ENCODE results near the gene UPP2.

UPP2 gene

DNA sequence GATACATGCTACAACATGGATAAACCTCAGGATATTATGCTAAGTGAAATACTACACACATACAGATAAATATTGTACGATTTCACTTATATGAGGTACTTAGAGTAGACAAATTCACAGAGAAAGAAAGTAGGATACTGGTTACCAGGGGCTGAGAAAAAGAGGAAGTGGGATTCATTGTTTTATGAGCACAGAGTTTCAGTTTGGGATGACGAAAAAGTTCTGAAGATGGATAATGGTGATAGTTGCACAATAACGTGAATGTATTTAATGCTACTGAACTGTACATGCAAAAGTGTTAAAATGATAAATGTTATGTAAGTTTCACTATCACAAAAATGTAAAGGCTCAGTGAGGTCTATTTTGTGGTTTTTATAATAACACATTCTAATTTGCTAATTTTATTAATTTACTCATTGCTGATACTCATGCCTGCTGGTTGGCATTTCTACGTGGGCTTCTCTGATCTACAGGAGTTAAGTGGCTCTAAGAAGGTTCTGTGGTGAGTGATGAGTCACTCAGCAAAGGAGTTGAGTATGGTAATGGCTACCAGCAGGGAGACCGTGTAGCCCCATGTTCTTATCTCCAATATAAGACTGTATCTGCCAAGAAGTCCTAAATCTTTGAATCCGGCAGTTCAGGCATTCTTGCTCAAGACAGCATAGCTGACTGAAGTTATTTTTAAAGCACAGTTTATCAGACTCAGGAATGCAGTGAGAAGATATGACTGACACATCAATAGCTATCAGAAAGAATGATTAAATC, 41.1 kb downstream of the UPP2 start:
- no peak for DNase-seq

DNA sequence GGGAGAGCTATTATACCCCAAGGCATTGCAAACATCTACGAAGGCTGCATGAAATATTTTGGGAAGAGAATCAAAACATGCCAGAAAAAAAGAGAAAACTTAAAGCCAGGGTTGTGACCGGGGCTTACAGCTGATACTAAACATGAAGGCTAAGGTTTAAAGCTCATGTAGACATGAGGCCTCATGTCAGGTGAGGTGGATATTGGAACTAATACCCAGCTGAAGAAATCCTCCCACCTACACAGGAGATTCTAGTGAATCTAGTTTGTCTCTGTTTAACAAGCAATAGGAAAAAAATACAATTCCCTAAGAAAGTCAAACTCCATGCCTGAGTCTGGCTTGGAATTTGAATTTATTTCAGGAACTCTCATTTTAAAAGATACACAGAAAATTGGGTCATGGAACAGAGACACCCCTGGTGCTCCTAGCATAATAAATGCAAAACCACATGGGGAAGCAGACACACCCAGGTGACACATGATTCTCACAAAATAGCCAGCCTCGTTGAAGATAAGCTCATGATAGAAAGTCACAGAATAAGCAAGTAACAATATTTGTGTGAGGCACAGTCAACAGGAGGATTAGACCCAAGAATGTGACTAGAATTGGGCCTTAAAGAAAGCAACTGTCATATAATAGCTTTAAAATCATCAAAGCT, 42.2 kb downstream of the UPP2 start:
- DNase-seq, result no peak

DNA sequence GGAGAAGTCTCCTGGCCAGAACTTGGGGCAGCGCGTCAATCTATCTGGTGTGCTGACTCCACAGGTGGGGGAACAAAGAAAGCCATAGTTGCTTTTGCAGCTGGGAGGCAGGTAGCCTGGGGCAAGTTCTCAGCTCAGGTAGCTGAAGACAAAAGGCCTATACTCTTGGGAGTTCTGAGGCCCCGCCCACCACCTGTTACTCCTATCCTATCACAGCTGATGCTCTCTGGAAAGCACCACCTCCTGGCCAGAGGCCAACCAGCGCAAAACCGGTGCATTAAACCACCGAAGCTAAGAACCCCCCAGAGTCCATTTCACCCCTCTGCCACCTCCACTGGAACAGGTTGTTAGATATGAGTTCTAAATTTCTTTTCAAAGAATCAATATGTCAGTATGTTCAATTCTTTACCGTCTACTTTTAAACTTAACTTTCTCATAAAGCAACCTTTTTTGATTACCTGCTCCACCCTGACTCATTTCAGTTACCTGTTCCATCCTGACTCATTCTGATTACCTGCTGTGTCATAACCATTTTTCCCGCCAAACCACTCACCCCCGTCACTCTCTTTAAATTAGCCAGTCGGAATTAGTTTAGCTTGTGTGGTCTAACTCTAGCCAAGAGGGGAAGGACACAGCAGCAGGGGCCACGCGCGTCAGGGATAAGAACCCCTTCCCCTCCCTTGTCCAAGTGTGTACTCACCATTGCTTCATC, 43.4 kb downstream of the UPP2 start:
- no peak for DNase-seq

DNA sequence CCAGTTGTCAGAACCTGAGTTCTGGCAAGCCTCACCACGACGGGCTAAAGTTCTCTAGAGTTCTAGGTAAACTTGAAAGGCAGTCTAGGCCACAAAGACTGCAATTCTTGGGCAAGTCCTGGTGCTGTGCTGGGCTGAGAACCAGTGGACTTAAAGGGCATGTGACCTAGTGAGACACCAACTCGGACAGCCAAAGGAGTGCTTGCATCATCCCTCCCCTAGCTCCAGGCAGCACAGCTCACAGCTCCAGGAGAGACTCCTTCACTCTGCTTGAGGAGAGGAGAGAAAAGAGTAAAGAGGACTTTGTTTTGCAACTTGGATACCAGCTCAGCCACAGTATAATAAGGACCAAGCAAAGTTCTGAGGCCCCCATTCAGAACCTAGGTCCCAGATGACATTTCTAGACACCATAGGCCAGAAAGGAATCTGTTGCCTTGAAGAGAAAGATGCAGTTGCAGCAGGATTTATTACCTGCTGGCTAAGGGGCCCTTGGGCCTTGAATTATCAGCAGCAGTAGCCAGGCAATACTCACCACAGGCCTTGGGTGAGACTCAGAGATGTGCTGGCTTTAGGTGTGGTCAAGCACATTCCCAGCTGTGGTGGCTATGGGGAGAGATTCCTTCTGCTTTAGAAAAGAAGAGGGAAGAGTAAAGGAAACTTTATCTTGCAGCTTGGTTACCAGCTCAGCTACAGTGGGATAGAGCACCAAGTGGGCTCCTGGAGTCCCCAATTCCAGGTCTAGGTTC, 51.8 kb downstream of the UPP2 start:
- no peak for DNase-seq

DNA sequence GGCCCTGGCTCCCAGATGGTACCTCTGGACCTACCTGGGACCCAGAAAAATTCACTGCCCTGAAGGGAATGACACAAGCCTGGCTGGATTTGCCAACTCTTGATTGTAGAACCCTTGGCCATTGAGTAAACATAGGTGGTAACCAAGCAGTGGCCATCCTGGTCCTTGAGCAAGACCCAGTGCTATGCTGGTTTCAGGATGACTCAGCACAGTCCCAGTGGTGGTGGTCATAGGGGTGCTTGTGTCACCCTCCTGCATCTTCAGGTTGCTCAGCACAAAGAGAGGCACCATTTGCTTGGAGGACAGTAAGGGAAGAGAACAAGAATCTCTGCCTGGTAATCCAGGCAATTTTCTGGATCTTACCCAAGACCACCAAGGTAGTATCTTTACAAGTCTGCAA, 52.9 kb downstream of the UPP2 start:
- DNase-seq, result no peak

DNA sequence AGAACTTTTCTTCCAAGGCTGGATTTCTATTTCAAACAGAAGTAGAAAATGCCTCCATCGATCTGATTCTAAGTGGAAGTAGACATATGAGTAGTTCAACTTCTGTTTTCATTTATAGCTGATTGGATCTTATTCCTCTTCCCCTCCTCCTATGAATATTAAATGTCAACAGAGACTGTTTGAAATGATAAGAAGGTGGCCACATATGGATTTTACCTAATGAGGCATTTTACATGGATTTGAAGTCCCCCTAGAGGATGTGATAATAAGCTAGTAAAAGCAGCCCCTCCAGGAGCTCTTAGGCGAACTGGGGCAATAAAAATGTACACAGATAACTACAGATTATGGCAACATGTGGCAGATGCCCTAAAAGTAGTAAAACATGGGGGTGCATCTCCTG, 71.0 kb downstream of the UPP2 start:
- DNase-seq, result no peak

DNA sequence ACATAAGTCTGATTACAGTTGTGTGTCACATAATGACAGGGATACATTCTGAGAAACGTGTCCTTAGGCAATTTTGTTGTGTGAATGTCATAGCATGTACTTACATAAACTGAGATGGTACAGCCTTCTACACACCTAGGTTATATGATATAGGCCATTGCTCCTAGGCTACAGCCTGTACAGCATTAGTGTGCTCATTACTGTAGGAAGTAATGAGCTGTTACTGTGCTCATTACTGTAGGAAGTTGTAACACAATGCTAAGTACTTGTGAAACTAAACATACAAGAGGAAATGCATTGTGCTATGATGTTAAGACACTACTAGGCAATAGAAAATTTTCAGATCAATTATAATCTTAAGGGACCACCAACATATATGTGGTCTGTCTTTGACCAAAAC, 72.8 kb downstream of the UPP2 start:
- no peak for DNase-seq

DNA sequence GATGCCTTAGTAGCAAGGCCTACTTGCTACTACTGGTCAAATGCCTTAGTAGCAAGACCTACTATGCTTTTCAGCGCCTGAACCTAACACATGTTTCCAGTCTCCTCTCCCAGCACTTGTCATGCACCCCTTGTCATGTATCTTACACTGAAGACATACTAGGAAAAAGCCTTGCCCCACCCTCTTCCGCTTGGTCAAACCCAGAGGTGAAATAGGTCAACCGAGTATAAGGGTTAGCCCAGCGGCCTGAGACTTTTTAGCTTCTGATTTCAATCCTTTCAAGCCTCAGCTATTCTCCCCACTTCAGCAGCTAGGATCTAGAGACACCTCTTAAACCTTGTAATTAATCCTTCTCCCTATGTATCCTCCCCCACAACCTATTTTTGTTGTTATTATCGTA, 73.3 kb downstream of the UPP2 start:
- no peak for DNase-seq

DNA sequence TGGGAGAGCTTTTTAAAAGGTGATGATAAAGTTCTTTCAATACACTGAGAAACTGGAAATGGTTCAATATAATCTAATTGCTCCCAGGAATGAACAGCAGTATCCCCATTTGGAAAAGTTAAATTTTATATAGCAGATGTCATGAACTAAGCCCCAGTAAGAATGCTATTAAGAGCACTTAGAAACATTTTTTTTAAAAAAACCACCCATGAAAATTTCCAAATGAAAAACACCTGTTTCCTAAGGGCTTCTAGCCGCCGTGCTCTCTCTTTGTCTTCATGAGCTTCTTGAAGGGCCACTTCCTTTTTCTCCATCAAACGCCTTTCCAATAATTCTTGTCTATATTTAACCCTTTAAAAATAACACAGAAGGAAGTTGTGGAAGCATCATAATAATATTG, 77.0 kb downstream of the UPP2 start:
- no peak for DNase-seq

DNA sequence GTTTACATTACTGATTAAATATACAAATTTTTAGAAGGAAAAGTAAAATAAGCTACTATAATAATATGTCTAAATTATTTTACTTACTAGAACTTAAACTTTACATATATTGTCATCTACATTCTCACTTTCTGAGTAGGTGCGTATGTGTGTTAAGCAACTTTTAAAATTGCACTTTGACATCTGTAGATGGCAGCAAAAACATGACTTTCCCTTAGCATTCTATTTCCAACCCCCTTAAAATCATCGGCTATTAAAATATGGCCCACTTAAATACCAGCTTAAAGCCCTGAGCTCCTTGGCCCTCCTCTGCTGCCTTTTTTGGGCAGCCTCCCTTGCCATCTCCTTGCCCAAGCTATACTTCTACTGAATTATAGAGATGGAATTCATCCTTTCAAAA, 78.0 kb downstream of the UPP2 start:
- no peak for DNase-seq

DNA sequence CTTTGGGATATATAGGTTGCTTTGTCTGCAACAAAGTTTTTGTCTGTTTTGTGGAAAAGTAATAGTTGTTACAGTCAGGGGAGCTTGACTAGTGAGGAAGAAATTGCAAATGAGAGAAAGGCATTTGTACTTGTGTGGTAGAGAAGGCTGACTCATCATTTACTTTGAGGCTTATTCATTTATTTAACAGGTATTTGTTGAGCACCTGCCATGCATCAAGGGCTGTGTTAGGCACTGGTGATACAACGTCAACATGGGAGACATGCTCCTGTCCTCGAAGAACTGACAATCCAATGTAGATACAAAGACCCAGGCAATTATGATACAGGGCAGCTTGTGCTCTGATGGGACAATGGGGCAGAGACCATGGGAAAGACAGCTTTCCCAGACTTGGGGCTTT, 79.5 kb downstream of the UPP2 start:
- DNase-seq, result no peak

DNA sequence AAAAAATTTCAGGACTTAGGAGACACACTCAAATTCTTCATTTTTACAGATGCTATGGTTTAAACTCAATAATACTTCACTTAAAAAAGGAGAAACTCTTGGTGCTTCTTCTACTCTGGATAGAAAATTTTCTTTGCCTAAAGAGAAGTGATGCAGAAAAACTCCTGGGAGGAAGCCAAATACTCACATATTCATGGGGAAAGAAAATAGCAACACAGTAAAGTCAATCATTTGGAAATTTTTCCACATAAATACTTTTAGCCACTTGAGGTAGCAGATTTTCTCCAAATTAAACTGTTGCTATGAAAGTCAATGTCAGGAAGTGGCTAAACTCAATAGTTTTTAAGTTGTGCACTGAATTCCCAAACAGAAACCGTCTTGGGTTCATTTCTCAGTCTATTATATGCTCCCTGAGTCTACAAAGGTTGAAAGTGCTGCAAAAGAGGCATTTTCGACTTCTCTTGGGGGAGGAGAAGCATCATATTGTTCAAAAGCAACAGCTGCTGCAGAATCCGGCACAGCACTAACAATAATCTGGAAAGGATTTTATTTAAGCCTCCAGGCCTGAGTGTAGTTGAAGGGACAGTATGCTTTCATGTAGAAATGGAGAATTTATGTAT, 81.1 kb downstream of the UPP2 start:
- no peak for DNase-seq

DNA sequence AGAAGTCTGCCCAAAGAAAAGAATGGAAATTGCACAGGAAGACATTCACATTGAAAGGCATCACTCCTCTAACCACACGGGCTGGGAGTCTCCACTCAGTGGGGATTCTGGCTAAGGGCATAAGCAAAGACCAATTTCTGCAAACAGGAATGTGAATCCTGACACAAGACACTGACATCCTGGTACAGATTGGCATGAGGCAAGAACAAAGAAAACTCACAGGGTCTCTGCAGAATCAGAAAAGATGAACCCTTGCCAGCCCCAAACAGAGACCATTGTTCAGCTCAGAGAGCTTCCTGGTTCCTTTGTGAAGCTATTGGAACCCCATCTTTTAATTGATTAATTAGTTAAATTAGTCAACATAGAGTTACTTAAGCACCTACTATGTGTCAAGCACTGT, 82.3 kb downstream of the UPP2 start:
- DNase-seq, result no peak

DNA sequence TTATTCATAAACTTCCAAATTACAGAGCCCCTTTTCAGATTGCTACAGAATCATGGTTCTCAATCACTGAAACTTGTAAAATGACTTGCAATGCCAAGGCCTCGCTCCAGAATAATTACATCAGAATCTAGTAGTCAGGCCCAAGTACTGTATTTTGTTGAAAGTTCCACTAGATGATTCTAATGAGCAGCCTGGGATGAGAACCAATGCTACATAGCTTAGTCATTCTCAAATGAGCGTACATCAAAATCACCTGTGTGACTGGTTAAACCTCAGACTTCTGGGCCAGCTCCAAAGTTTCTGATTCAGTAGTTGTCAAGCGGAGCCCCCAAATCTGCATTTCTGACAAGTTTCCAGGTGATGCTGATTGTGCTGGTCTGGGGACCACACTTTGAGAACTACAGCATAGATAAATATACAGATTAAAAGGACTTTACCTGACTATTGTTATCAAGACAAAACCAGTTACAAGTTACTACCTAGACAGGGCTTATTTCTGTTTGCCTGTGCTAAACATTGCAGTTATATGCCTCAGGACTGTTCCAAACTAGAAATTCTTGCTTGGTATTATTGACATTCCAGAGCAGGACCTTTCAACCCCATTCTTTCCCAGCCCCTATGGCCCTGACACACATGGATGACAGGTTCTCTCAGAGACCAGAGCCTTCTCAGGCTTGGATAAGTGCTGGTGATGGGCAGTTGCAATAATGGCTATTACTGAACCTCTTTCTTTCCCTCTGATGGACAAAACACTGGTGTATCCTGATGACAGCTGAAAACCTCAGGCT, 83.1 kb downstream of the UPP2 start:
- no peak for DNase-seq
